Bronchial epithelial cell (primary cell): ENCODE measurements around the gene SYAP1. TPM values are rescaled to one million over a fixed set of nuclear protein-coding genes. Genes with fewer than 3 reads are reported as not detected.
A peak's percentile ranks its signal among the peaks of the same experiment; 100 is the strongest.

Experiments used
- DNase-seq: peaks from one replicate; pipeline ENCODE4 v3.0.0-alpha.2; 2010; ENCODE audit warnings: low read depth
- FAIRE-seq: peaks from 2 replicates; lab custom pipeline; 2011; peaks lifted over from hg19 to GRCh38; lab: Jason Lieb, UNC
- H3K27me3 ChIP-seq: 2 replicates; pipeline ENCODE4 v1.5.1; 2011; ENCODE audit warnings: low read length; ENCODE audit not compliant: control insufficient read depth, insufficient read depth
- H3K36me3 ChIP-seq: 2 replicates; pipeline ENCODE4 v1.5.1; 2011; ENCODE audit warnings: low read length; ENCODE audit not compliant: control insufficient read depth, insufficient read depth
- H3K4me3 ChIP-seq: 2 replicates; pipeline ENCODE4 v1.5.1; 2011; ENCODE audit warnings: mild to moderate bottlenecking, low read depth, low read length, control low read depth
- total RNA-seq: library from RNA; depleted of rRNA; stranded (reverse); fragments of >200 nt; gene quantifications from 2 replicates; pipeline ENCODE4 v1.2.1, GENCODE V29; 2014
- TF ChIP-seq, protein P1 (sequence below): IDR thresholded peaks from 2 replicates; pipeline ENCODE4 v1.5.1; 2011; ENCODE audit warnings: mild to moderate bottlenecking, moderate library complexity, low read length, control low read depth, inconsistent platforms; ENCODE audit not compliant: insufficient read depth, severe bottlenecking

Gene SYAP1
- total RNA-seq, 1 donor from 2014 or later, result 21.1 TPM

GRCh38 chrX:16705370-16705769 is 14.0 kb upstream of the SYAP1 start:
- H3K36me3 ChIP-seq, result no peaks in the 10 kb centered on the region
- no peak for FAIRE-seq
- no peaks in the 10 kb centered on the region for H3K27me3 ChIP-seq
- H3K4me3 ChIP-seq, result no peak overlapping the region
- TF ChIP-seq, protein P1, sequence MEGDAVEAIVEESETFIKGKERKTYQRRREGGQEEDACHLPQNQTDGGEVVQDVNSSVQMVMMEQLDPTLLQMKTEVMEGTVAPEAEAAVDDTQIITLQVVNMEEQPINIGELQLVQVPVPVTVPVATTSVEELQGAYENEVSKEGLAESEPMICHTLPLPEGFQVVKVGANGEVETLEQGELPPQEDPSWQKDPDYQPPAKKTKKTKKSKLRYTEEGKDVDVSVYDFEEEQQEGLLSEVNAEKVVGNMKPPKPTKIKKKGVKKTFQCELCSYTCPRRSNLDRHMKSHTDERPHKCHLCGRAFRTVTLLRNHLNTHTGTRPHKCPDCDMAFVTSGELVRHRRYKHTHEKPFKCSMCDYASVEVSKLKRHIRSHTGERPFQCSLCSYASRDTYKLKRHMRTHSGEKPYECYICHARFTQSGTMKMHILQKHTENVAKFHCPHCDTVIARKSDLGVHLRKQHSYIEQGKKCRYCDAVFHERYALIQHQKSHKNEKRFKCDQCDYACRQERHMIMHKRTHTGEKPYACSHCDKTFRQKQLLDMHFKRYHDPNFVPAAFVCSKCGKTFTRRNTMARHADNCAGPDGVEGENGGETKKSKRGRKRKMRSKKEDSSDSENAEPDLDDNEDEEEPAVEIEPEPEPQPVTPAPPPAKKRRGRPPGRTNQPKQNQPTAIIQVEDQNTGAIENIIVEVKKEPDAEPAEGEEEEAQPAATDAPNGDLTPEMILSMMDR, result no peak
- DNase-seq, result no peak

- FAIRE-seq (no peak), DNase-seq (no peak)
- TF ChIP-seq, protein P1, result no peak
- Histone ChIP-seq H3K36me3 (no peaks in the 10 kb centered on the region), H3K4me3 (no peak overlapping the region), H3K27me3 (no peaks in the 10 kb centered on the region)
Observed at GRCh38 chrX:16708016-16708415, 11.4 kb upstream of the SYAP1 start.

DNA sequence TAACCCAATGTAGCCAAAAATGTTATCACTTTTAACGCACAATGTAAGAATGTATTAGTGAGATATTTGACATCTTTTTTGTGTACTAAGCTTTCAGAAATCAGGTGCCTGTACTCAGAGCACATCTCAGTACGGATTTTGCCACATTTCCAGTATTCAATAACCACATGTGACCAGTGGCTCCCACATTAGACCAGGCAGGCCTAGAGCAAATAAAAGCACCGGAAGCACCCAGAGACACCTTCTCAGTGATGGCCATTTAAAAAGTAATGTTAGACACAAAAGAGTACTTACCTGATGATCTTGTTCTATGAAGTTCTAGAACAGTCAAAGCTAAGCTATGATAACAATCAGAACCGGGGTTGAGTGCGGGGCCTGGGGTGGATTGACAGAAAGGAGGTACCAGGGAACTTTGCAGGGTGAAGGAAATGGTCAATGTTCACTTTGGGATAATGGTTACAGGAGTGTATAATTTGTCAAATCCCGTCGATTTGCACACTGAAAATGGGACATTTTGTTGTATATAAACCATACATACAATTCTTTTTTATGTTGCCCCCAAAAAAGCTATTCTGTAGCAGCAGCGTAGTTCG is 8.1 kb upstream of the SYAP1 start:
- H3K36me3 ChIP-seq, result no peaks in the 10 kb centered on the region
- no peak for DNase-seq
- H3K27me3 ChIP-seq, result no peaks in the 10 kb centered on the region
- no peak for FAIRE-seq
- TF ChIP-seq, protein P1, result no peak
- peak overlapping the region; percentile 62 for H3K4me3 ChIP-seq

DNA sequence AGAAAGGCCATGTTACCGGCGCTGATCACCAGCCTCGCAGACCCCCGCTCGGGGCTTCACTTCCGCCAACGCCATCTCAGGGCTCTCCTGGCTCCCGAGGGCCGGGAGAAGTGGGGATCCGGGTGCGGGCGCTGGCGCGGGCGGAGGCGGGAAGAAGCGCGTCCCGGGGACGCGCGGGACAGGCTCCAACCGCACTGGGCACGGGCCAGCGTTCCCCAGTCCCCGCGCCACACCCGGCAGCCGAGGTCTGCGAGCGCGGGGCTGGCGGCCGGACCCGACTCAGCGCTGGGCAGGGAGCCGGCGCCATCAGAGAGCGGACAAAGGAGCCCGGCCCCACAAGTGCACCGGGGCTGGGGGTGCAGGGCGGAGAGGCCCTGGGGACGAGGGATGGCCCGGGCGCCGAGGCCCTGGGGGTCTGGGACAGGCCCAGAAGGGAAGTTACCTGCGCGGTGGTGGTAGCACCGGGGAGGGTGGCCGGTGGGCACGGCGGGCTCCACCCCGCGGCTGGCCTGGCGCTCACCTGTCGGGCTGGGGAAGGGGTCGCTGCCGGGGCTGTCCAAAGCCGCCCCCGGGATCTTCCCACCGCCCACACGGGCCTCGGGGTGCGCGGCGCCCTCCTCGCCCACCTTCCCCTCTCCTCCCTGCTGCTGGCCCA is 7.4 kb upstream of the SYAP1 start:
- TF ChIP-seq, protein P1, result no peak
- H3K4me3 ChIP-seq, result peak overlapping the region; percentile 62
- no peaks in the 10 kb centered on the region for H3K27me3 ChIP-seq
- FAIRE-seq (no peak), DNase-seq (no peak)
- H3K36me3 ChIP-seq, result no peaks in the 10 kb centered on the region

GRCh38 chrX:16712548-16713155 is 6.8 kb upstream of the SYAP1 start, which contains the start of gene CTPS2:
CTPS2 (minus strand) TSS chrX:16712669; CDS start chrX:16702902, 9,767 bp downstream.
- H3K4me3 ChIP-seq, result peak within 1 kb of the TSS; percentile 62
- H3K27me3 ChIP-seq, result no peaks in the 10 kb centered on the region
- peak; percentile 28 for DNase-seq
- TF ChIP-seq, protein P1, result no peak
- no peak for FAIRE-seq
- H3K36me3 ChIP-seq, result no peaks in the 10 kb centered on the region
